Umbilical cord (tissue), 2 donors: Measurements from ENCODE around the gene CNOT11. TPM values are rescaled to one million over a fixed set of nuclear protein-coding genes. Genes with fewer than 3 reads are reported as not detected.
"Not testable (repeated sequence)": the region's sequence is repeated elsewhere in the genome, so short reads cannot be mapped to it uniquely, and the experiment has no call there.

ENCODE experiments used
- DNase-seq: peaks from one replicate; pipeline ENCODE4 v3.0.0-alpha.2; 2015; ENCODE audit warnings: low spot score
- total RNA-seq: library from RNA; depleted of rRNA; stranded (reverse); fragments of >200 nt; gene quantifications from one replicate; pipeline ENCODE4 v1.2.3, GENCODE V29; 2014; ENCODE audit warnings: low replicate concordance; ENCODE audit not compliant: insufficient read depth

CNOT11 gene
- total RNA-seq, 1 donor from 2014 or later: 26.5 TPM

- not testable (repeated sequence) for DNase-seq
These were observed 7.8 kb upstream of the CNOT11 start for GRCh38 chr2:101244899-101245298.

GRCh38 chr2:101245468-101245867, 7.2 kb upstream of the CNOT11 start:
- DNase-seq: not testable (repeated sequence)

GRCh38 chr2:101248756-101249155, 3.9 kb upstream of the CNOT11 start:
- not testable (repeated sequence) for DNase-seq

GRCh38 chr2:101249826-101250225, 2.9 kb upstream of the CNOT11 start:
- no peak for DNase-seq

GRCh38 chr2:101251246-101251781, 1.4 kb upstream of the CNOT11 start:
- DNase-seq: not testable (repeated sequence)

- DNase-seq: peak; percentile 49
These were observed 760 bp upstream of the CNOT11 start for GRCh38 chr2:101251844-101252407.

- DNase-seq: no peak
These were observed 472 bp downstream of the CNOT11 start for GRCh38 chr2:101253013-101253702.

GRCh38 chr2:101253703-101254450, 1.2 kb downstream of the CNOT11 start:
- DNase-seq: no peak

- no peak for DNase-seq
These were observed 2.8 kb downstream of the CNOT11 start for GRCh38 chr2:101255501-101255900.

- no peak for DNase-seq
These were observed 3.6 kb downstream of the CNOT11 start for GRCh38 chr2:101256316-101256715.

- no peak for DNase-seq
These were observed 6.1 kb downstream of the CNOT11 start for GRCh38 chr2:101258804-101259203.

- no peak for DNase-seq
These were observed 9.5 kb downstream of the CNOT11 start for GRCh38 chr2:101262142-101262541.

GRCh38 chr2:101263377-101263800, 10.7 kb downstream of the CNOT11 start:
- DNase-seq: no peak

- no peak for DNase-seq
These were observed 11.8 kb downstream of the CNOT11 start for GRCh38 chr2:101264360-101264939.

- DNase-seq: no peak
These were observed 13.3 kb downstream of the CNOT11 start for GRCh38 chr2:101265893-101266499.

- no peak for DNase-seq
These were observed 15.3 kb downstream of the CNOT11 start for GRCh38 chr2:101267671-101268656.

- DNase-seq: no peak
These were observed 18.1 kb downstream of the CNOT11 start for GRCh38 chr2:101270700-101271259.

- DNase-seq: no peak
These were observed 19.5 kb downstream of the CNOT11 start for GRCh38 chr2:101272045-101272784.

GRCh38 chr2:101273056-101273455, 20.4 kb downstream of the CNOT11 start:
- DNase-seq: no peak
